ENCODE results near the gene UGP2. TPM values are rescaled to one million over a fixed set of nuclear protein-coding genes. Genes with fewer than 3 reads are reported as not detected.
A peak's percentile ranks its signal among the peaks of the same experiment; 100 is the strongest.
"Not testable (repeated sequence)": the region's sequence is repeated elsewhere in the genome, so short reads cannot be mapped to it uniquely, and the experiment has no call there.

The UGP2 gene
- 100 to 1,000 TPM in 1 of 2 experiments, 10 to 100 TPM in 1; 98.4 to 144 TPM for total RNA-seq

DNA sequence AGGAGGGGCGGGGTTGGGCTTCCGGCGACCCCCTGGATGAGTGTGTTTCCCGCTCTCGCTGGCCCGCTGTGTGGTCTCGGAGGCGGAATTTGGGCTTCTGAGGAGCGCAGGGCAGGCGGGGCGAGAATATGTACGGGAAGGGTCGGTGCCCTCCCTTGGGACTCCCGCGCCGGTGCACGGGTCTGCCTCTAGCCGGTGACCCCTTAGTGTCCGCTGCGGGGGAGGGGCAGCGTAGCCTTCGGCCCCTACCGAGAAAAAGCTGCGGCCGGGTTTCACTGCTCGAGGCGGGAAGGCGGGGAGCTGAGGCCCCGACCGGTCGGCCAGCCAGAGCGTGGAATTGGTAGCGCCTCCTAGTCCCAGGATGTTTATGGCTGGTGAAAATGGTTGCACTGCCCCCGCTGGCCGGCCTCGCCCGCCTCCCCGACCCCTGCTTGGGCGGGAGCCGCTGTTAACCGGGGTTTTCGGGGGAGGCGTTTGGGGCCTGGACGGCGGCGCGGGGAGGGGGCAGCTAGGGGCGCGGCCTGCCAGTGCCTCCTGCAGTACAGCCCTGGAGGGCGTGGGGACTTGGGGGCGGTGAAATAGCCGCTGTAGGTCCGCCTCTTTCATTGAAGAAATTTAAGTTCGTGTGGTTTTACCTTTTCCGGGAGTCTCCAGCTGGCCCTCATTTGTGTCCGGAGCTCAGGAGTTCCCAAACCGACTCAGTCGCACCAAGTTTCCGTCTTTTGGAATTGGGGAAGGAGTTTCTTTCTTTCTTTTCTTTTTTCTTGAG lies at the start of gene UGP2:
UGP2 (plus strand) TSS at position 643 of the 769 bp plus-strand sequence. CDS start 290 bp downstream, outside the sequence.
- ChIA-PET POLR2A (interaction anchor here (0.6 to 3.2 kb wide), 8 partner anchors 11 to 1147 kb away, joined by 3 to 14 read pairs (median 6); partner anchors contain the start of genes MDH1 and WDPCP), CTCF (interaction anchor here (0.7 to 5.5 kb wide), 6 partner anchors 11 to 253 kb away, joined by 4 to 33 read pairs (median 8); partner anchors contain the start of genes MDH1 and WDPCP)
- Mint-ChIP-seq H3K4me1 (peaks cover 39% of the 10 kb centered on the region), H3K27me3 (no peaks in the 10 kb centered on the region), H3K36me3 (ENCODE audit: low read depth) (peaks cover 15% of the 10 kb centered on the region), H3K27ac (peak within 1 kb of the TSS; percentile 98), H3K9me3 (ENCODE audit: low read depth) (no peaks in the 10 kb centered on the region), H3K4me3 (peak within 1 kb of the TSS; percentile 92)
- ATAC-seq = peak; percentile 72
- DNase-seq = peak; percentile 91
- intact Hi-C loops (cut with DNase I, micrococcal nuclease) = loop anchor here (1.0 to 10.0 kb wide), 13 partner anchors 15 to 1644 kb away; partner anchors contain the start of genes MDH1 (in 2 of the 2), WDPCP (in 2 of the 2), ACTR2 (in 1 of the 2) and B3GNT2 (in 1 of the 2)

DNA sequence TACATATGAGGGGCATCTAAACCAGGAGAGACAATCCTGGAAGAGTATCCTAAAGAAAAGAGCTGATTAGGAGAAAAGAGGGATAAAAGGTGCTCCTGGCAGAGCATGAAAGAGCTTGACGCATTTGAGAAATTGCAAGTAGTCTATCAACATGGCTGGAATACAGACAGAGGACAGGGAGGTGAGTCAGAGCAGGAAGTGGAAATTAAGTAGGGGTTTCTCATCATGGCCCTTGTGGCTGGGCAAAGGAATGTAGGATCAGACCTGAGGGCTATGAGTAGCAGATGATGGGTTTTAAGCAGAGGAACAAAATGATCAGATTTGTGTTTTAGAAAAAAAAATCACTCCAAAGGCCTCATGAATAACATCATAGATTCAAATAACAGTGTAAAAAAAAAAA lies 49.2 kb upstream of the UGP2 start:
- CTCF ChIA-PET = interaction anchor here (0.7 to 2.7 kb wide), 3 partner anchors 10 to 21 kb away, joined by 3 to 7 read pairs (median 3); no protein-coding TSS in a partner anchor
- DNase-seq = peak; percentile 7
- peak; percentile 74 for ATAC-seq
- Mint-ChIP-seq H3K27me3 (no peaks in the 10 kb centered on the region), H3K27ac (no peak overlapping the region), H3K36me3 (ENCODE audit: low read depth) (peaks cover 3% of the 10 kb centered on the region), H3K4me3 (no peak overlapping the region), H3K4me1 (peaks cover 12% of the 10 kb centered on the region), H3K9me3 (ENCODE audit: low read depth) (no peaks in the 10 kb centered on the region)
- intact Hi-C loops (cut with DNase I, micrococcal nuclease) = no loop called here
- POLR2A ChIA-PET = no interaction called here

DNA sequence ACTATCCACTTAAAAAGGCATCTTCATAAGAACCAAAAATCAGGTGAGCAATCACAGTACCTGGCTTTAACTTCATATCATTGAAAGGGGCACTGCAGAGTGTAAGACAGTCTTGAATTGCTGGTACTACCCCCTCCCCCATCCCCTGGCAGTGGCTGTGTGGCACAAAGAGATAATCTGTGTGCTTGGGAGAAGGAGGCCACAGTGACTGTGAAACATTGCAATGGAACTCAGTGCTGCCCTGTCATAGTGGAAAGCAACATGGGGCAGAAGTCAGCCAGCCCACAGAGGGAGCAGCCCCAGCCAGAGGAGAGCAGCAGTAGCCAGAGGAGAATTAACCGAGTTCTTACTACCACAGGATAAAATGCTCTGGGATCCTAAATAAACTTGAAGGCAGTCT lies 45.3 kb upstream of the UGP2 start:
- no peak overlapping the region for H3K4me3 Mint-ChIP-seq
- intact Hi-C loops (cut with DNase I, micrococcal nuclease) = no loop called here
- no peaks in the 10 kb centered on the region for H3K27me3 Mint-ChIP-seq
- ATAC-seq (no peak), DNase-seq (no peak)
- POLR2A ChIA-PET = no interaction called here
- H3K9me3 Mint-ChIP-seq (ENCODE audit: low read depth) = no peaks in the 10 kb centered on the region
- CTCF ChIA-PET = interaction anchor here (0.7 kb wide), 1 partner anchor 53 kb away, joined by 3 read pairs; no protein-coding TSS in a partner anchor
- peaks cover 3% of the 10 kb centered on the region for H3K36me3 Mint-ChIP-seq (ENCODE audit: low read depth)
- H3K4me1 Mint-ChIP-seq = peaks cover 7% of the 10 kb centered on the region
- H3K27ac Mint-ChIP-seq = no peak overlapping the region

DNA sequence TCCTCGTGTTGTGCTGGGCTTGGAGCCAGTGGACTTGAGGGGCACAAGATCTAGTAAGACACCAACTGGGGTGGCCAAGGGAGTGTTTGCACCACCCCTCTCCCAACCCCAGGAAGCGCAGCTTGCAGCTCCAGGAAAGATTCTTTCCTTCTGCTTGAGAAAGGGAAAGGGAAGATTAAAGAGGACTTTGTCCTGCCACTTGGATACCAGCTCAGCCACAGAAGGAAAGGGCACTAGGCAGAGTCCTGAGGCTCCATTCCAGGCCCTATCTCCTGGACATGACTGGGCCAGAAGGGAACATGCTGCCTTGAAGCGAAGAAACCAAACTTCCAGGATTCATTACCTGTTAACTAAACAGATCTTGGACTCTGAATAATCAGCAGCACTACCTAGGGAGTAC lies 44.9 kb upstream of the UGP2 start:
- DNase-seq (no peak), ATAC-seq (no peak)
- intact Hi-C loops (cut with DNase I, micrococcal nuclease) = no loop called here
- Mint-ChIP-seq H3K4me3 (no peak overlapping the region), H3K9me3 (ENCODE audit: low read depth) (no peaks in the 10 kb centered on the region), H3K36me3 (ENCODE audit: low read depth) (peaks cover 3% of the 10 kb centered on the region), H3K4me1 (peaks cover 7% of the 10 kb centered on the region), H3K27me3 (no peaks in the 10 kb centered on the region), H3K27ac (no peak overlapping the region)
- POLR2A ChIA-PET = no interaction called here
- CTCF ChIA-PET = interaction anchor here (0.7 kb wide), 1 partner anchor 54 kb away, joined by 3 read pairs; no protein-coding TSS in a partner anchor

DNA sequence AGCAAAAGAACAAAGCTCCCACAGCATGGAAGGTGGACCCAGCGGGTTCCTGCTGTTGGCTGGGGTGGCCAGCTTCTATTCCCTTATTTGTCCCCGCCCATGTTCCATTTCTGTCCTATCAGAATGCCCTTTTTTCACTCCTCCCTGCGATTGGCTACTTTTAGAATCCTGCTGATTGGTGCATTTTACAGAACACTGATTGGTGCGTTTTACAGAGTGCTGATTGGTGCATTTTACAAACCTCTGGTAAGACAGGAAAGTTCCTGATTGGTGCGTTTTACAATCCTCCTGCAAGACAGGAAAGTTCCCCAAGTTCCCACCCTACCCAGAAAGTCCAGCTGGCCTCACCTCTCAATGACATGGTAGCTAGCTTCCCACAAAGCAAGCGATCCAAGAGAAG lies 40.2 kb upstream of the UGP2 start:
- intact Hi-C loops (cut with DNase I, micrococcal nuclease) = no loop called here
- CTCF ChIA-PET = no interaction called here
- POLR2A ChIA-PET = no interaction called here

DNA sequence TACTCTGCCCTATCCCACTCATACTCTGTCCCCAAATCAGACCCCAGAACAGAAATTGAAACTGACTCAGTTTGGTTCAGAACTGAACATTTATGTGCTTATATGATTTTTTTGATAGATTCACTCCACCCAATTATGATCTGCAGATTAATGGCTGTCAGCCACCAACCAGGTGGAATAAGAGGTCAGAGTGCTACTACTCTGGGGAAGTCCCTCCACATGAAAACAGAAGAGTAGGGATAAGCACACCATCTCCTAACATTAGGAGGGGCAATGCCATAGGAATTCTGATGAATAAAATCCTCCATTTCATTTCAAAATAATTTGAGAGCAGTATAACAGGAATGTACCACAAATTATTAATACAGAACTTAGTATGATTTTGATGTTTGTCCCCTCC lies 36.3 kb upstream of the UGP2 start:
- peaks cover 4% of the 10 kb centered on the region for H3K9me3 Mint-ChIP-seq (ENCODE audit: low read depth)
- no peaks in the 10 kb centered on the region for H3K36me3 Mint-ChIP-seq (ENCODE audit: low read depth)
- no peak overlapping the region for H3K4me3 Mint-ChIP-seq
- intact Hi-C loops (cut with DNase I, micrococcal nuclease) = no loop called here
- H3K4me1 Mint-ChIP-seq = no peaks in the 10 kb centered on the region
- no peak for DNase-seq
- H3K27me3 Mint-ChIP-seq = no peaks in the 10 kb centered on the region
- ATAC-seq = no peak
- ChIA-PET CTCF (no interaction called here), POLR2A (no interaction called here)
- H3K27ac Mint-ChIP-seq = no peak overlapping the region

More for the DNA sequence above, 40.2 kb upstream of the UGP2 start:
- Mint-ChIP-seq H3K27ac (no peak overlapping the region), H3K4me3 (no peak overlapping the region), H3K36me3 (ENCODE audit: low read depth) (no peaks in the 10 kb centered on the region), H3K27me3 (no peaks in the 10 kb centered on the region), H3K9me3 (ENCODE audit: low read depth) (peaks cover 4% of the 10 kb centered on the region), H3K4me1 (no peaks in the 10 kb centered on the region)
- ATAC-seq (no peak), DNase-seq (no peak)

DNA sequence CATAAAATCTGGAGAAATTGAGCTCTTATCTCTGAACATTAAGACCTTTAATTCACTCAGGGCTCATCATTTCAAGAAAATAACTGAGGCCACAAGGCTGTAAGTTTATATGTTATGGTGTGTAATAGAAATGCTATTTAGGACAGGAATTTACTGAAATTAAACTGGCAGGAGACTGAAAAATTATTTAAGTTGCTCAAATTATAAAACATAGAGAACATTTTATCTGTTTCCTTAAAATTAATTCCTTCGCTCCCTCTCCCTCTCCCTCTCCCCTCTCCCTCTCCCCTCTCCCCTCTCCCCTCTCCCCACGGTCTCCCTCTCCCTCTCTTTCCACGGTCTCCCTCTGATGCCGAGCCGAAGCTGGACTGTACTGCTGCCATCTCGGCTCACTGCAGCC lies 33.7 kb upstream of the UGP2 start:
- not testable (repeated sequence) for H3K36me3 Mint-ChIP-seq (ENCODE audit: low read depth); H3K27ac Mint-ChIP-seq; H3K4me3 Mint-ChIP-seq

DNA sequence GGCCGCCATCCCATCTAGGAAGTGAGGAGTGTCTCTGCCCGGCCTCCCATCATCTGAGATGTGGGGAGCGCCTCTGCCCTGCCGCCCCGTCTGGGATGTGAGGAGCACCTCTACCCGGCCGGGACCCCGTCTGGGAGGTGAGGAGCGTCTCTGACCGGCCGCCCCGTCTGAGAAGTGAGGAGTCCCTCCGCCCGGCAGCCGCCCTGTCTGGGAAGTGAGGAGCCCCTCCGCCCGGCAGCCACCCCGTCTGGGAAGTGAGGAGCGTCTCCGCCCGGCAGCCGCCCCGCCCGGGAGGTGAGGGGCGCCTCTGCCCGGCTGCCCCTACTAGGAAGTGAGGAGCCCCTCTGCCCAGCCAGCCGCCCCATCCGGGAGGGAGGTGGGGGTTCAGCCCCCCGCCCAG lies 32.8 kb upstream of the UGP2 start:
- H3K9me3 Mint-ChIP-seq (ENCODE audit: low read depth); H3K27me3 Mint-ChIP-seq; DNase-seq; H3K4me3 Mint-ChIP-seq; ATAC-seq; CTCF ChIA-PET; POLR2A ChIA-PET; H3K36me3 Mint-ChIP-seq (ENCODE audit: low read depth); H3K27ac Mint-ChIP-seq; H3K4me1 Mint-ChIP-seq; intact Hi-C loops (cut with DNase I, micrococcal nuclease): not testable (repeated sequence)

More for the DNA sequence above, 33.7 kb upstream of the UGP2 start:
- intact Hi-C loops (cut with DNase I, micrococcal nuclease); H3K4me1 Mint-ChIP-seq; H3K27me3 Mint-ChIP-seq; H3K9me3 Mint-ChIP-seq (ENCODE audit: low read depth); ATAC-seq; DNase-seq; POLR2A ChIA-PET: not testable (repeated sequence)
- CTCF ChIA-PET = interaction anchor here (1.0 kb wide), 1 partner anchor 10 kb away, joined by 3 read pairs; no protein-coding TSS in a partner anchor

DNA sequence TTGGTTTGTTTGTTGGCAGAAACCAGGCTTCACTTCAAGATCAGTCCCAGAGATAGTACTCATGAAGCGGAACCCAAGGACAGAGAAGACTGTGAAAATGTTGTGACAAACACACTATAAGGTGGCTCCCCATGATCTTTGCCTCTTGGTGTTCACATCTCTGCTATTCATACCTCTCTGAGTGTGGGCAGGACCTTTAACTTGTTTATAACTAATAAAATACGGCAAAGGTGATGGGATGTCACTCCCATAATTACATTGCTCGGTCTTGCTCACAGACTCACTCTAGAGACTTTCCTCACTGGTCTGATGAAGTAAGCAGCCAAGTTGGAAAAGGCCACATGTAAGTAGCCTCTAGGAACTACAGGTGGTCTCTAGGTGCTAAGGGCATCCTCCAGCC lies 30.6 kb upstream of the UGP2 start:
- Mint-ChIP-seq H3K36me3 (ENCODE audit: low read depth) (no peaks in the 10 kb centered on the region), H3K4me3 (no peak overlapping the region), H3K27me3 (no peaks in the 10 kb centered on the region), H3K27ac (no peak overlapping the region), H3K9me3 (ENCODE audit: low read depth) (peaks cover 2% of the 10 kb centered on the region), H3K4me1 (no peaks in the 10 kb centered on the region)
- ChIA-PET CTCF (interaction anchor here (1.1 kb wide), 1 partner anchor 18 kb away, joined by 3 read pairs; no protein-coding TSS in a partner anchor), POLR2A (no interaction called here)
- DNase-seq (no peak), ATAC-seq (no peak)
- intact Hi-C loops (cut with DNase I, micrococcal nuclease) = no loop called here

DNA sequence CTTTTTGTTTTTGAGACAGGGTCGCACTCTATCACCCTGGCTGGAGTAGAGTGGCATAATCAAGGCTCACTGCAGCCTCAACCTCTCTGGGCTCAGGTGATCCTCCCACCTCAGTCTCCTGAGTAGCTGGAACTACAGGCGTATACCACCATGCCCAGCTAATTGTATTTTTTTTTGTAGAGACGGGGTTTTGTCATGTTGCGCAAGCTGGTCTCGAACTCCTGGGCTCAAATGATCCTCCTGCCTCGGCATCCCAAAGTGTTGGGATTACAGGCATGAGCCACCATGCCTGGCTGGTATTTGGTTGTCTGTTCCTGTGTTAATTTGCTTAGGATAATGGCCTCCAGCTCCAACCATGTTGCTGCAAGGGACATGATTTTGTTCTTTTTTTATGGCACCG lies 29.8 kb upstream of the UGP2 start:
- POLR2A ChIA-PET; H3K4me1 Mint-ChIP-seq; intact Hi-C loops (cut with DNase I, micrococcal nuclease); H3K27me3 Mint-ChIP-seq; ATAC-seq; H3K36me3 Mint-ChIP-seq (ENCODE audit: low read depth); H3K27ac Mint-ChIP-seq; DNase-seq; H3K4me3 Mint-ChIP-seq; H3K9me3 Mint-ChIP-seq (ENCODE audit: low read depth); CTCF ChIA-PET: not testable (repeated sequence)

DNA sequence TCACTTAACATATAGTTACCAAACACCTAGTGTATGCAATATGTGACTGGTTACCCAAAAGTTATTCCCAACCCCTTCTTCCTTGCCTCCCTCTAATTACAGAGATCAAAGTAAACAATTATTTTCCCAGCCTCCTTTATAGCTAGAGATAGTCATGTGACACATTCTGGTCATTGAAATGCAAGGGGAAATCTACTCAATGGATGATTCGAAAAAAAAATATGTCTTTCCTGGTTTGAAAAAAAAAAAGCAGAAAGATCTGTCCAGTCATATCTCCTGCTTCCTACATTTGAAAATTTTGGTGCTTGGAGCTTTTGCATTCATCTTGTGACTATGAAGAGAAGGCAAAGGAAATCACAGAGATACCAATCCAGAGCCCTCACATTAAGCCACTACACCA lies 27.6 kb upstream of the UGP2 start:
- DNase-seq = no peak
- Mint-ChIP-seq H3K4me1 (no peaks in the 10 kb centered on the region), H3K4me3 (no peak overlapping the region), H3K9me3 (ENCODE audit: low read depth) (no peaks in the 10 kb centered on the region), H3K36me3 (ENCODE audit: low read depth) (no peaks in the 10 kb centered on the region), H3K27me3 (no peaks in the 10 kb centered on the region), H3K27ac (no peak overlapping the region)
- CTCF ChIA-PET = no interaction called here
- intact Hi-C loops (cut with DNase I, micrococcal nuclease) = no loop called here
- no peak for ATAC-seq
- POLR2A ChIA-PET = interaction anchor here (0.7 kb wide), 1 partner anchor 35 kb away, joined by 7 read pairs; no protein-coding TSS in a partner anchor

DNA sequence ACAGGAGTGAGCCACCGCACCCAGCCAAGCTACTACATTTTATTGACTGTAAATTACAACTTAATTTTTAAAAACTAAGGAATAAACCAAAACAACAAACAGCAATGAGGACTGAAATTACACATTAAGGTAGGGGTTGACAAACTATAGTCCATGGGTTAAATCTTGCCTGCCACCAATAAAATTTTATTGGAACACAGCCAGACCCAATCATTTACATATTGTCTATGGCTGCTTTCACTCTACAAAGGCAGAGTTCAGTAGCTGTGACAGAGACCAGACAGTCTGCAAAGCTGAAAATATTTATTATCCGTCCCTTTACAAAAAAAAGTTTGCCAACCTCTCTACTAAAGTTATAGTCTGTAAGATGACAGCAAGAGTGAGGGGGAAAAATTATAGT lies 24.3 kb upstream of the UGP2 start:
- no peak for ATAC-seq
- H3K27me3 Mint-ChIP-seq = peaks cover 2% of the 10 kb centered on the region
- no peak overlapping the region for H3K4me3 Mint-ChIP-seq
- no peaks in the 10 kb centered on the region for H3K4me1 Mint-ChIP-seq
- POLR2A ChIA-PET = no interaction called here
- no peaks in the 10 kb centered on the region for H3K36me3 Mint-ChIP-seq (ENCODE audit: low read depth)
- intact Hi-C loops (cut with DNase I, micrococcal nuclease) = no loop called here
- no peak for DNase-seq
- H3K27ac Mint-ChIP-seq = no peak overlapping the region
- CTCF ChIA-PET = interaction anchor here (1.0 kb wide), 1 partner anchor 10 kb away, joined by 3 read pairs; no protein-coding TSS in a partner anchor
- H3K9me3 Mint-ChIP-seq (ENCODE audit: low read depth) = no peaks in the 10 kb centered on the region
